Brain microvascular endothelial cell (primary cell): ENCODE results near the gene PLA2G4B.

Source experiments
- DNase-seq: peaks from one replicate; pipeline ENCODE4 v3.0.0-alpha.2; 2020
- H3K27ac ChIP-seq: fragments of 250-450 bp; sonication (Bioruptor Pico); 2 replicates; pipeline ENCODE4 v1.5.1; 2020; ENCODE audit warnings: mild to moderate bottlenecking, moderate library complexity
- H3K27me3 ChIP-seq: fragments of 250-450 bp; sonication (Bioruptor Pico); replicated peaks from 2 replicates; pipeline ENCODE4 v1.5.1; 2020; ENCODE audit warnings: mild to moderate bottlenecking
- H3K36me3 ChIP-seq: fragments of 250-450 bp; sonication (Bioruptor Pico); replicated peaks from 2 replicates; pipeline ENCODE4 v1.5.1; 2020; ENCODE audit warnings: mild to moderate bottlenecking
- H3K4me3 ChIP-seq: 2 replicates; pipeline ENCODE4 v1.5.1; 2011; ENCODE audit warnings: low read depth, mild to moderate bottlenecking, control low read depth, low read length, moderate library complexity
- CTCF ChIP-seq: IDR thresholded peaks from 2 replicates; pipeline ENCODE4 v1.5.1; 2011; ENCODE audit warnings: low read depth, mild to moderate bottlenecking, moderate library complexity, low read length, control low read depth, inconsistent platforms; ENCODE audit errors: missing control alignments
- in situ Hi-C: cut with HindIII; loops from 2 replicates; pipeline ENCODE4 v1.10.0; 2017; ENCODE audit warnings: low sequenced_read_pairs, low pct_ligation_motif_present

PLA2G4B gene

GRCh38 chr15:41897363-41897799, 58.7 kb downstream of the PLA2G4B start:
- H3K27me3 ChIP-seq: no peaks in the 10 kb centered on the region
- in situ Hi-C loops: no loop called here
- no peak overlapping the region for H3K27ac ChIP-seq
- no peak for DNase-seq
- no peak for TF ChIP-seq CTCF
- no peak overlapping the region for H3K4me3 ChIP-seq
- peaks cover 18% of the 10 kb centered on the region for H3K36me3 ChIP-seq
